DOHH2 (cell line): Measurements from ENCODE around the gene EIF3I.

Source experiments
- H3F3A ChIP-seq: fragments of 200-600 bp; sonication (generic), shearing (Covaris generic); 2 replicates; pipeline ENCODE4 v1.6.0; 2016; ENCODE audit warnings: antibody characterized with exemption, mild to moderate bottlenecking; ENCODE audit not compliant: control insufficient read depth, insufficient read depth
- H3K27ac ChIP-seq: fragments of 200-600 bp; sonication (generic); 2 replicates; pipeline ENCODE4 v1.5.1; 2014; ENCODE audit warnings: low read depth, mild to moderate bottlenecking, low read length, moderate library complexity
- H3K27me3 ChIP-seq: fragments of 200-600 bp; sonication (generic); 2 replicates; pipeline ENCODE4 v1.6.1; 2014; ENCODE audit warnings: mild to moderate bottlenecking, low read length, mixed read lengths; ENCODE audit not compliant: control insufficient read depth
- H3K36me3 ChIP-seq: fragments of 200-600 bp; sonication (generic); 2 replicates; pipeline ENCODE4 v1.6.1; 2014; ENCODE audit warnings: mild to moderate bottlenecking, low read length, moderate library complexity, mixed read lengths; ENCODE audit not compliant: control insufficient read depth
- H3K4me1 ChIP-seq: fragments of 200-600 bp; sonication (generic); 2 replicates; pipeline ENCODE4 v1.6.1; 2014; ENCODE audit warnings: mild to moderate bottlenecking, low read length, mixed read lengths; ENCODE audit not compliant: control insufficient read depth
- H3K4me2 ChIP-seq: fragments of 200-600 bp; sonication (generic); 2 replicates; pipeline ENCODE4 v1.6.0; 2014; ENCODE audit warnings: mild to moderate bottlenecking, low read length, moderate library complexity
- H3K4me3 ChIP-seq: fragments of 200-600 bp; sonication (generic); 2 replicates; pipeline ENCODE4 v1.5.1; 2014; ENCODE audit warnings: mild to moderate bottlenecking, low read length, mixed read lengths
- H3K79me2 ChIP-seq: fragments of 200-600 bp; sonication (generic); 2 replicates; pipeline ENCODE4 v1.6.1; 2014; ENCODE audit warnings: mild to moderate bottlenecking, low read length, mixed read lengths; ENCODE audit not compliant: control insufficient read depth
- H3K9me2 ChIP-seq: fragments of 200-600 bp; sonication (generic); replicated peaks from 2 replicates; pipeline ENCODE4 v1.6.1; 2014; ENCODE audit warnings: mild to moderate bottlenecking, low read length, mixed read lengths; ENCODE audit not compliant: control insufficient read depth
- H3K9me3 ChIP-seq: fragments of 200-600 bp; sonication (generic); 2 replicates; pipeline ENCODE4 v1.6.1; 2014; ENCODE audit warnings: antibody characterized with exemption, low read length, mixed read lengths; ENCODE audit not compliant: control insufficient read depth, insufficient read depth
- H4K20me1 ChIP-seq: fragments of 200-600 bp; sonication (generic); 2 replicates; pipeline ENCODE4 v1.6.0; 2014; ENCODE audit warnings: low read depth, mild to moderate bottlenecking, antibody characterized with exemption, low read length, moderate library complexity; ENCODE audit not compliant: control insufficient read depth, insufficient read depth
- EZH2phosphoT487 ChIP-seq: fragments of 200-600 bp; sonication (generic); IDR thresholded peaks from 2 replicates; pipeline ENCODE4 v1.6.1; 2017; ENCODE audit warnings: borderline replicate concordance, mild to moderate bottlenecking, antibody characterized with exemption, low read length, moderate library complexity, mixed read lengths
- TF ChIP-seq, protein P1 (sequence below): fragments of 200-600 bp; sonication (generic); IDR thresholded peaks from one replicate; pipeline ENCODE4 v1.5.1; 2014; ENCODE audit warnings: antibody characterized with exemption, mild to moderate bottlenecking, low read depth, low read length; ENCODE audit not compliant: poor library complexity, severe bottlenecking

The EIF3I gene

GRCh38 chr1:32274646-32275340 lies 52.6 kb downstream of the EIF3I start:
- Histone ChIP-seq H3K9me2 (no peaks in the 10 kb centered on the region), H3F3A (peaks cover 12% of the 10 kb centered on the region), H3K9me3 (no peaks in the 10 kb centered on the region), H3K4me2 (peak overlapping the region; percentile 88), H3K36me3 (peaks cover 56% of the 10 kb centered on the region), H3K27ac (peak overlapping the region; percentile 79; the same call in 1 of the 2 replicates), H4K20me1 (no peaks in the 10 kb centered on the region), H3K79me2 (peaks cover 24% of the 10 kb centered on the region), H3K4me3 (no peak overlapping the region), H3K27me3 (no peaks in the 10 kb centered on the region), H3K4me1 (peaks cover 36% of the 10 kb centered on the region)
- TF ChIP-seq EZH2phosphoT487, result no peak
- TF ChIP-seq, protein P1, sequence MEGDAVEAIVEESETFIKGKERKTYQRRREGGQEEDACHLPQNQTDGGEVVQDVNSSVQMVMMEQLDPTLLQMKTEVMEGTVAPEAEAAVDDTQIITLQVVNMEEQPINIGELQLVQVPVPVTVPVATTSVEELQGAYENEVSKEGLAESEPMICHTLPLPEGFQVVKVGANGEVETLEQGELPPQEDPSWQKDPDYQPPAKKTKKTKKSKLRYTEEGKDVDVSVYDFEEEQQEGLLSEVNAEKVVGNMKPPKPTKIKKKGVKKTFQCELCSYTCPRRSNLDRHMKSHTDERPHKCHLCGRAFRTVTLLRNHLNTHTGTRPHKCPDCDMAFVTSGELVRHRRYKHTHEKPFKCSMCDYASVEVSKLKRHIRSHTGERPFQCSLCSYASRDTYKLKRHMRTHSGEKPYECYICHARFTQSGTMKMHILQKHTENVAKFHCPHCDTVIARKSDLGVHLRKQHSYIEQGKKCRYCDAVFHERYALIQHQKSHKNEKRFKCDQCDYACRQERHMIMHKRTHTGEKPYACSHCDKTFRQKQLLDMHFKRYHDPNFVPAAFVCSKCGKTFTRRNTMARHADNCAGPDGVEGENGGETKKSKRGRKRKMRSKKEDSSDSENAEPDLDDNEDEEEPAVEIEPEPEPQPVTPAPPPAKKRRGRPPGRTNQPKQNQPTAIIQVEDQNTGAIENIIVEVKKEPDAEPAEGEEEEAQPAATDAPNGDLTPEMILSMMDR, result no peak

DNA sequence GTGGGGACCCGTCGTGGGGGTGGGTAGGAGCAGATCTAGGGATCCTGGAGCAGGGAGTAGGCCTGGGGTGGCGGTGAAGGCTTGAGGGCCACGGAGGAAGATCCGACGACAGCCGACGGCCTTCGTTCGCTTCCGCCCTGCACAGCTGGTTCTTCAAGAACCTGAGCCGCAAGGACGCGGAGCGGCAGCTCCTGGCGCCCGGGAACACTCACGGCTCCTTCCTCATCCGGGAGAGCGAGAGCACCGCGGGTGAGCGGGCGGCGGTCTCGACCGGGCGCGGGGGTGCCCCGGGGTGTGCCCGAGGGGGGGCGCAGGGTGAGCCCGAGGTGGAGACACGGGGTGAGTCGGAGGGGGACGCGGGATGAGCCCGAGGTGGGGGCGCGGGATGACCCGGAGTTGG lies 53.2 kb downstream of the EIF3I start:
- TF ChIP-seq EZH2phosphoT487, result no peak
- TF ChIP-seq, protein P1, result no peak
- H3K27ac ChIP-seq, result no peak overlapping the region
- no peaks in the 10 kb centered on the region for H3K9me2 ChIP-seq
- no peaks in the 10 kb centered on the region for H3K27me3 ChIP-seq
- H3K4me3 ChIP-seq, result no peak overlapping the region
- no peak overlapping the region for H3K4me2 ChIP-seq
- peaks cover 60% of the 10 kb centered on the region for H3K36me3 ChIP-seq
- peaks cover 24% of the 10 kb centered on the region for H3K79me2 ChIP-seq
- H3K9me3 ChIP-seq, result no peaks in the 10 kb centered on the region
- no peaks in the 10 kb centered on the region for H4K20me1 ChIP-seq
- peaks cover 36% of the 10 kb centered on the region for H3K4me1 ChIP-seq
- H3F3A ChIP-seq, result peaks cover 12% of the 10 kb centered on the region

DNA sequence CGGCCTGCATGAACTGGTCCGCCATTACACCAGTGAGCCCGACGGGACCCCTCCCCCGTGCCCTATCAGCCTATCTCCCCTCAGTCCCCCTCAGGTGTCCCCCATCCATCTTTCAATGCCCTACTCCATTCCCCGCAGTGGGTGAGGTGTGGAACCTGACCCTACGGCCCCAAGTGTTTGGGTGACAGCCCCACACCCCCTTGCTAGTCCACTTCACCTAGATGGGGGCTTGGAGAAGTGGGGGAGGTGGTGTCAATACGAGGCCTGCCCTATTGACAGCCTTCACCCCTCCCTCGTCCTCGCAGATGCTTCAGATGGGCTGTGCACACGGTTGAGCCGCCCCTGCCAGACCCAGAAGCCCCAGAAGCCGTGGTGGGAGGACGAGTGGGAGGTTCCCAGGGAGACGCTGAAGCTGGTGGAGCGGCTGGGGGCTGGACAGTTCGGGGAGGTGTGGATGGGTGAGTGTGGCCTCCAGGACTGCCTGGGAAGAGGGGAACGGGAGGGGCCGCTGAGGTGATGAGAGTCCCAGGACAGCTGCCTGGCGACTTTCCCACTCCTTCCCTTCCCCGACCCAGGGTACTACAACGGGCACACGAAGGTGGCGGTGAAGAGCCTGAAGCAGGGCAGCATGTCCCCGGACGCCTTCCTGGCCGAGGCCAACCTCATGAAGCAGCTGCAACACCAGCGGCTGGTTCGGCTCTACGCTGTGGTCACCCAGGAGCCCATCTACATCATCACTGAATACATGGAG lies 54.0 kb downstream of the EIF3I start:
- H3K4me1 ChIP-seq, result peaks cover 34% of the 10 kb centered on the region
- H3K9me3 ChIP-seq, result no peaks in the 10 kb centered on the region
- H3K36me3 ChIP-seq, result peaks cover 66% of the 10 kb centered on the region
- no peaks in the 10 kb centered on the region for H4K20me1 ChIP-seq
- no peaks in the 10 kb centered on the region for H3K9me2 ChIP-seq
- peaks cover 10% of the 10 kb centered on the region for H3F3A ChIP-seq
- TF ChIP-seq EZH2phosphoT487, result no peak
- TF ChIP-seq, protein P1, result no peak
- no peak overlapping the region for H3K4me3 ChIP-seq
- no peak overlapping the region for H3K4me2 ChIP-seq
- no peaks in the 10 kb centered on the region for H3K27me3 ChIP-seq
- H3K79me2 ChIP-seq, result peaks cover 24% of the 10 kb centered on the region
- H3K27ac ChIP-seq, result no peak overlapping the region
